ENCODE results near the gene ADORA2A. TPM values are rescaled to one million over a fixed set of nuclear protein-coding genes. Genes with fewer than 3 reads are reported as not detected.

The ADORA2A gene
- total RNA-seq, 2 donors from 2014 or later = 14.5 to 47.6 TPM

- Histone ChIP-seq H3K27ac (no peak overlapping the region), H3K27me3 (replicated peaks; ENCODE audit: insufficient read depth) (no peaks in the 10 kb centered on the region), H3K4me3 (no peak overlapping the region), H3K36me3 (no peaks in the 10 kb centered on the region), H3K9me3 (no peaks in the 10 kb centered on the region), H3K4me1 (ENCODE audit: control insufficient read depth in 1 of 2, low read depth in 2 of 2) (peaks cover 11 to 20% of the 10 kb centered on the region in 2 donors)
- ATAC-seq (ENCODE audit: insufficient number of reproducible peaks, low FRiP score, low read depth) (no peak), DNase-seq (ENCODE audit: low spot score) (no peak)
- TF ChIP-seq, protein P1, sequence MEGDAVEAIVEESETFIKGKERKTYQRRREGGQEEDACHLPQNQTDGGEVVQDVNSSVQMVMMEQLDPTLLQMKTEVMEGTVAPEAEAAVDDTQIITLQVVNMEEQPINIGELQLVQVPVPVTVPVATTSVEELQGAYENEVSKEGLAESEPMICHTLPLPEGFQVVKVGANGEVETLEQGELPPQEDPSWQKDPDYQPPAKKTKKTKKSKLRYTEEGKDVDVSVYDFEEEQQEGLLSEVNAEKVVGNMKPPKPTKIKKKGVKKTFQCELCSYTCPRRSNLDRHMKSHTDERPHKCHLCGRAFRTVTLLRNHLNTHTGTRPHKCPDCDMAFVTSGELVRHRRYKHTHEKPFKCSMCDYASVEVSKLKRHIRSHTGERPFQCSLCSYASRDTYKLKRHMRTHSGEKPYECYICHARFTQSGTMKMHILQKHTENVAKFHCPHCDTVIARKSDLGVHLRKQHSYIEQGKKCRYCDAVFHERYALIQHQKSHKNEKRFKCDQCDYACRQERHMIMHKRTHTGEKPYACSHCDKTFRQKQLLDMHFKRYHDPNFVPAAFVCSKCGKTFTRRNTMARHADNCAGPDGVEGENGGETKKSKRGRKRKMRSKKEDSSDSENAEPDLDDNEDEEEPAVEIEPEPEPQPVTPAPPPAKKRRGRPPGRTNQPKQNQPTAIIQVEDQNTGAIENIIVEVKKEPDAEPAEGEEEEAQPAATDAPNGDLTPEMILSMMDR (IDR thresholded peaks at IDR 0.05) = no peak
These were observed 17.5 kb downstream of the ADORA2A start for GRCh38 chr22:24444729-24445466.

- no peak overlapping the region for H3K4me3 ChIP-seq
- ATAC-seq (ENCODE audit: insufficient number of reproducible peaks, low FRiP score, low read depth) (no peak), DNase-seq (ENCODE audit: low spot score) (no peak)
- peaks cover 11 to 20% of the 10 kb centered on the region in 2 donors for H3K4me1 ChIP-seq (ENCODE audit: control insufficient read depth in 1 of 2, low read depth in 2 of 2)
- TF ChIP-seq, protein P1 (IDR thresholded peaks at IDR 0.05) = no peak
- H3K9me3 ChIP-seq = no peaks in the 10 kb centered on the region
- H3K27me3 ChIP-seq (replicated peaks; ENCODE audit: insufficient read depth) = no peaks in the 10 kb centered on the region
- no peak overlapping the region for H3K27ac ChIP-seq
- no peaks in the 10 kb centered on the region for H3K36me3 ChIP-seq
These were observed 18.3 kb downstream of the ADORA2A start for GRCh38 chr22:24445481-24446259.

GRCh38 chr22:24446260-24446611, 18.8 kb downstream of the ADORA2A start:
- Histone ChIP-seq H3K9me3 (no peaks in the 10 kb centered on the region), H3K36me3 (no peaks in the 10 kb centered on the region), H3K27ac (no peak overlapping the region), H3K4me1 (ENCODE audit: control insufficient read depth in 1 of 2, low read depth in 2 of 2) (peaks cover 11 to 15% of the 10 kb centered on the region in 2 donors), H3K4me3 (no peak overlapping the region), H3K27me3 (replicated peaks; ENCODE audit: insufficient read depth) (no peaks in the 10 kb centered on the region)
- TF ChIP-seq, protein P1 (IDR thresholded peaks at IDR 0.05) = no peak
- DNase-seq (ENCODE audit: low spot score) (no peak), ATAC-seq (ENCODE audit: insufficient number of reproducible peaks, low FRiP score, low read depth) (no peak)

- DNase-seq (ENCODE audit: low spot score) (no peak), ATAC-seq (ENCODE audit: insufficient number of reproducible peaks, low FRiP score, low read depth) (no peak)
- H3K4me1 ChIP-seq (ENCODE audit: control insufficient read depth in 1 of 2, low read depth in 2 of 2) = no peaks in the 10 kb centered on the region
- no peaks in the 10 kb centered on the region for H3K36me3 ChIP-seq
- no peak overlapping the region for H3K4me3 ChIP-seq
- no peaks in the 10 kb centered on the region for H3K9me3 ChIP-seq
- TF ChIP-seq, protein P1 (IDR thresholded peaks at IDR 0.05) = no peak
- H3K27ac ChIP-seq = no peak overlapping the region
- no peaks in the 10 kb centered on the region for H3K27me3 ChIP-seq (replicated peaks; ENCODE audit: insufficient read depth)
These were observed 23.2 kb downstream of the ADORA2A start for GRCh38 chr22:24450610-24451009.

DNA sequence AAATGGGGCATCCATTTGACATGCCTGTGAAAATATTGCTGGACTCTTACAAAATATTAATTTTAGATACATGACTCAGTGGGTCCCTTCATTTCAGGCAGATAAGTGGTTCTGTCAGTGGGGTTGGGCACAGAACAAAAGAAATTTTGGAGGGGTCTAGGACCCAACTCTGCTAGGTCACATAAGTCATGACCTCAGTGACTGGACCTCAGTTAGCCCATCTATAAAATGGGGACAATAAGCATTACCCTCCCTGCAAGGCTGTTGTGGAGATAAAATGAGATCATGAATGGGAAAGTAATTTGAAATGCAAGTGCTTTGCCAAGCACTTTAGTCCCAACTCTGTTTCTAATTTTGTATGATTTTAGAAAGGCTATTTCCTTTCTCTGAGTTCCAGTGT, 23.8 kb downstream of the ADORA2A start:
- no peaks in the 10 kb centered on the region for H3K9me3 ChIP-seq
- DNase-seq (ENCODE audit: low spot score) (no peak), ATAC-seq (ENCODE audit: insufficient number of reproducible peaks, low FRiP score, low read depth) (no peak)
- H3K4me1 ChIP-seq (ENCODE audit: control insufficient read depth in 1 of 2, low read depth in 2 of 2) = no peaks in the 10 kb centered on the region
- no peaks in the 10 kb centered on the region for H3K36me3 ChIP-seq
- H3K4me3 ChIP-seq = no peak overlapping the region
- TF ChIP-seq, protein P1 (IDR thresholded peaks at IDR 0.05) = no peak
- H3K27me3 ChIP-seq (replicated peaks; ENCODE audit: insufficient read depth) = no peaks in the 10 kb centered on the region
- H3K27ac ChIP-seq = no peak overlapping the region
